HUES6 (cell line): ENCODE measurements around the gene SRRM2.

ENCODE experiments used
- H3K27ac ChIP-seq: 2 replicates; pipeline ENCODE4 v1.7.0; 2013; ENCODE audit warnings: low read depth, mild to moderate bottlenecking, low read length, inconsistent platforms
- H3K27me3 ChIP-seq: 2 replicates; pipeline ENCODE4 v1.6.1; 2013; ENCODE audit warnings: low read length; ENCODE audit not compliant: control insufficient read depth, insufficient read depth
- H3K36me3 ChIP-seq: 2 replicates; pipeline ENCODE4 v1.6.1; 2013; ENCODE audit warnings: low read length; ENCODE audit not compliant: control insufficient read depth, insufficient read depth
- H3K4me1 ChIP-seq: 2 replicates; pipeline ENCODE4 v1.6.1; 2013; ENCODE audit warnings: low read length; ENCODE audit not compliant: control insufficient read depth, insufficient read depth
- H3K4me3 ChIP-seq: 2 replicates; pipeline ENCODE4 v1.5.1; 2013; ENCODE audit warnings: low read depth, low read length
- H3K9ac ChIP-seq: one replicate; pipeline ENCODE4 v1.6.1; 2013; ENCODE audit warnings: mild to moderate bottlenecking, low read length
- H3K9me3 ChIP-seq: 2 replicates; pipeline ENCODE4 v1.6.1; 2013; ENCODE audit warnings: low read depth, low read length; ENCODE audit not compliant: control insufficient read depth, insufficient read depth

Gene SRRM2

DNA sequence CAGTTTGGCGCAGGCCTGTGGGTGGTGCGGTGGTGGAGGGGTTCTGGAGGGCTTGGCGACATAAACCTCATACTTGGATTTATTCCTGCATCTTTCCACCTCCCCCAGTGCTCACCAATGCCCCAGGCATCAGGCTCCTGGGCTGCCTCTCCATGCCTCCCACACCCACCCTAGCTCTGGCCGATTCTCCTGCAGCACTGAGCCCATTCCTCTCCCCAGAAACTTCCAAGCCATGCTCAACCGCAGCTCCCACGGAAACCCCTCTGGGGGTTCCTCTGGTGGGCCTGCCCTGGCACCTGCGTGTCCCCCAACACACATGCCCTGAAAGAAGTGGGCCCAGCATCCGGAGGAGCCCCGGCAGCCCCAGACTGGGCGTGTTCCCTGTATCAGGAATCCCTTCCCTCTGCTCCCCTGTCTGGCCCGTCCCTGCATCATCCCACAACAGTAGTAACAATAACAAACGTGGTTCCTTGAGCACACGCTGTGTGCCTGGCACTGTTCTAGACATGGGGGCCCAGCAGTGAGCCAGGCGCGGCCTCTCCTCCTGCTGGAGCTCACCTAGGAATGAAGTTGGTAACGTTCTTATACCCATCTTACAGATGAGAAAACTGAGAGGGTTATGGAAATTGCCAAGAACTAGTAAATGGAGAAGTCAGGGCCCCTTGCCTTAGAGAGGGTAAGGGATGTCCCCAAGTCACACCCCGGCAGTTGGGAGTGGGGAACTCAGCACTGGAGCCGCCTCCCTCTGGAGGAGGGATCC is 66.9 kb downstream of the SRRM2 start:
- no peak overlapping the region for H3K4me3 ChIP-seq
- H3K9me3 ChIP-seq = no peaks in the 10 kb centered on the region

DNA sequence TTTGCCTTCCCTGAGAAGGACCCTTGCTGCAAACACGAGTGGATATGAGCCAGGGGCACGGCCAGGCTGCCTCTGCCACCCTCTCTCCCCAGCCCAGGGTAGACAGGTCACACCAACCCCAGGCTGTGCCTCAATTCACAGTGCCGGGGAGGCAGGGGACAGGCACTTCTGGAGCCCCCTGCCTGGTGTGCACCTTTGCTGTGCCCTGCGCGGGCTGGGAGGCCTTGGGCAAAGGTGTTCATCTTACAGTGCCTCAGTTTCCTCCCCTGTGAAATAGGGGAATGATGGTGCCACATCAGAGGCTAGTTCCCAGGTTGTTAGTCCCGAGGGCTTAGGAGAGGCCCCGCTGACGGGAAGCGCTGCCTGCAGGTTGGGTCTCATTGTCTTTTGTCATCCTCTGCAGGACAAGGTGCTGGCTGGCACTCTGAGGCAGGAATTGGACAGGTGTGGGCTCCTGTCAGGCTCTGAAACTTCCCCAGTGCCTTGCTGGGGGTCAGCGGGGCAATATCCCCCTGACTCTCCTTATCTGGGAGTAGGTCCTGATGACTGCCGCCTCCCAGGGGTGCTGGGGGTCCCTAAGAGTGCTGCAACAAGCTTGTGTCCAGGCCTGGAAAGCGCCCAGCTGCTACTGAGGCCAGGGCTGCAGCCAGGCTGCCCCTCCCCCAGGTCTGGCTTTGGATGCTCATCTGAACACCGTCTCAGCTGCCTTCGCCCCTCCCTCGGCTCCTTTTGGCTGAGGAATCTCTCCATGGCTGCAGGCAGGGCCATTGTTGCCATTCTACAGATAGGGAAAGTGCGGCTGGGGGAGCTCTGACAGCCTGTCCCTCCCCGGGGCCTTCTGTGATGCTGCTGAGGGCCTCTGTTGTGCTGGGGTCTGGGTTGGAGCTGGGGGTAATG is 67.7 kb downstream of the SRRM2 start:
- H3K9ac ChIP-seq = no peak overlapping the region
- H3K4me3 ChIP-seq = no peak overlapping the region
- no peaks in the 10 kb centered on the region for H3K9me3 ChIP-seq
- H3K27me3 ChIP-seq = no peaks in the 10 kb centered on the region
- H3K36me3 ChIP-seq = no peaks in the 10 kb centered on the region
- H3K27ac ChIP-seq = no peak overlapping the region
- H3K4me1 ChIP-seq = no peaks in the 10 kb centered on the region

More for the DNA sequence above, 66.9 kb downstream of the SRRM2 start:
- no peaks in the 10 kb centered on the region for H3K4me1 ChIP-seq
- no peaks in the 10 kb centered on the region for H3K27me3 ChIP-seq
- no peak overlapping the region for H3K27ac ChIP-seq
- no peaks in the 10 kb centered on the region for H3K36me3 ChIP-seq
- no peak overlapping the region for H3K9ac ChIP-seq
